ENCODE measurements around the gene SDK1.

Gene SDK1

GRCh38 chr7:3283130-3283704 lies 17.8 kb upstream of the SDK1 start:
- DNase-seq (ENCODE audit: low spot score) = no peak
- in situ Hi-C loops (cut with MboI; ENCODE audit: low pct_unique_long_range_greater_than_20kb, low sequenced_read_pairs, unreplicated experiment) = no loop called here
- TF ChIP-seq CTCF (IDR thresholded peaks at IDR 0.05; ENCODE audit: extremely low read depth, insufficient read depth, missing control alignments) = no peak

GRCh38 chr7:3285652-3286051 lies 15.4 kb upstream of the SDK1 start:
- DNase-seq (ENCODE audit: low spot score) = no peak
- TF ChIP-seq CTCF (IDR thresholded peaks at IDR 0.05; ENCODE audit: extremely low read depth, insufficient read depth, missing control alignments) = no peak

GRCh38 chr7:3289996-3290395 lies 11.1 kb upstream of the SDK1 start:
- TF ChIP-seq CTCF (IDR thresholded peaks at IDR 0.05; ENCODE audit: extremely low read depth, insufficient read depth, missing control alignments) = no peak
- DNase-seq (ENCODE audit: low spot score) = no peak
- in situ Hi-C loops (cut with MboI; ENCODE audit: low pct_unique_long_range_greater_than_20kb, low sequenced_read_pairs, unreplicated experiment) = no loop called here

More at GRCh38 chr7:3285652-3286051, 15.4 kb upstream of the SDK1 start:
- in situ Hi-C loops (cut with MboI; ENCODE audit: low pct_unique_long_range_greater_than_20kb, low sequenced_read_pairs, unreplicated experiment) = no loop called here

GRCh38 chr7:3292694-3293093 lies 8.4 kb upstream of the SDK1 start:
- DNase-seq (ENCODE audit: low spot score) = no peak

GRCh38 chr7:3294432-3295100 lies 6.5 kb upstream of the SDK1 start:
- in situ Hi-C loops (cut with MboI; ENCODE audit: low pct_unique_long_range_greater_than_20kb, low sequenced_read_pairs, unreplicated experiment) = no loop called here
- DNase-seq (ENCODE audit: low spot score) = no peak
- TF ChIP-seq CTCF (IDR thresholded peaks at IDR 0.05; ENCODE audit: extremely low read depth, insufficient read depth, missing control alignments) = no peak

More at GRCh38 chr7:3292694-3293093, 8.4 kb upstream of the SDK1 start:
- TF ChIP-seq CTCF (IDR thresholded peaks at IDR 0.05; ENCODE audit: extremely low read depth, insufficient read depth, missing control alignments) = no peak
- in situ Hi-C loops (cut with MboI; ENCODE audit: low pct_unique_long_range_greater_than_20kb, low sequenced_read_pairs, unreplicated experiment) = no loop called here

- in situ Hi-C loops (cut with MboI; ENCODE audit: low pct_unique_long_range_greater_than_20kb, low sequenced_read_pairs, unreplicated experiment) = no loop called here
- no peak for DNase-seq (ENCODE audit: low spot score)
- TF ChIP-seq CTCF (IDR thresholded peaks at IDR 0.05; ENCODE audit: extremely low read depth, insufficient read depth, missing control alignments) = no peak
Measured at GRCh38 chr7:3297105-3297819, 3.8 kb upstream of the SDK1 start.
